HepG2 (cell line): ENCODE measurements around the gene HNRNPF. TPM values are rescaled to one million over a fixed set of nuclear protein-coding genes. Genes with fewer than 3 reads are reported as not detected.

Source experiments
- ATAC-seq: fragments of 200-7000 bp; cut with Tn5 transposase; 3 replicates; pipeline ENCODE4 v1.9.1; 2020; ENCODE audit warnings: mild to moderate bottlenecking, moderate library complexity
- BruUV-seq: library from RNA; stranded (reverse); fragments of 400-500 nt; replicated peaks from 2 replicates; lab custom pipeline; 2021; lab: Mats Ljungman, UMichigan
- CTCF ChIA-PET: fragments of 300-600 bp; formaldehyde crosslinking; extraction: SDS; loops from one replicate; lab custom pipeline; 2021; ENCODE audit warnings: low total read pairs, inconsistent platforms, low intra/inter-chr PET ratio; lab: Yijun Ruan, JAX
- POLR2A ChIA-PET: fragments of 350-600 bp; sonication (Branson Sonifier 250); formaldehyde crosslinking; loops from one replicate; lab custom pipeline; 2020; ENCODE audit warnings: antibody characterized with exemption, inconsistent platforms; lab: Yijun Ruan, JAX
- DNase-seq: peaks from one replicate; pipeline ENCODE4 v3.0.0-alpha.2; 2015; ENCODE audit warnings: low spot score
- FAIRE-seq: peaks from 3 replicates; lab custom pipeline; 2011; peaks lifted over from hg19 to GRCh38; lab: Jason Lieb, UNC
- H2AFZ ChIP-seq: one replicate; pipeline ENCODE4 v1.6.1; 2011; ENCODE audit warnings: low read length, inconsistent platforms
- H3K27ac ChIP-seq: fragments of 300-600 bp; 3 replicates; pipeline ENCODE4 v1.8.0; 2011; ENCODE audit warnings: mixed run types, mild to moderate bottlenecking, mixed read lengths, low read length, inconsistent platforms; ENCODE audit not compliant: insufficient read depth; ENCODE audit errors: extremely low read length
- H3K27me3 ChIP-seq, 2 experiments: fragments of 200-600 bp in 1 of 2; 2 replicates in 1 of 2; 3 replicates in 1 of 2; pipeline versions ENCODE4 v1.6.0 to v1.8.0; 2011; ENCODE audit warnings: low read length in 2 of 2, mild to moderate bottlenecking in 2 of 2, moderate library complexity in 2 of 2, inconsistent platforms in 1 of 2; ENCODE audit not compliant: insufficient read depth in 2 of 2, control insufficient read depth in 1 of 2
- H3K36me3 ChIP-seq, 2 experiments: fragments of 200-600 bp in 1 of 2; replicated peaks in 1 of 2; 2 replicates in 1 of 2; 3 replicates in 1 of 2; pipeline versions ENCODE4 v1.5.1 to v1.8.0; 2011; ENCODE audit warnings: low read length in 2 of 2, inconsistent platforms in 1 of 2; ENCODE audit not compliant: insufficient read depth in 2 of 2, control insufficient read depth in 1 of 2
- H3K4me1 ChIP-seq: 2 replicates; pipeline ENCODE4 v1.5.1; 2012; ENCODE audit warnings: low read length, inconsistent platforms; ENCODE audit not compliant: insufficient read depth
- H3K4me2 ChIP-seq: 2 replicates; pipeline ENCODE4 v1.6.0; 2011; ENCODE audit warnings: low read depth, low read length, inconsistent platforms
- H3K4me3 ChIP-seq, 3 experiments: fragments of 200-600 bp in 1 of 3; sonication (generic), shearing (Covaris generic) in 1 of 3; replicated peaks in 1 of 3; 2 replicates each; pipeline ENCODE4 v1.5.1; 2011 to 2016; ENCODE audit warnings: low read length in 3 of 3, inconsistent platforms in 2 of 3, low read depth in 2 of 3, mild to moderate bottlenecking in 2 of 3, control low read depth in 1 of 3, mixed read lengths in 1 of 3; ENCODE audit not compliant: insufficient read depth in 1 of 3
- H3K79me2 ChIP-seq: one replicate; pipeline ENCODE4 v1.6.1; 2011; ENCODE audit warnings: low read length, inconsistent platforms; ENCODE audit not compliant: insufficient read depth
- H3K9ac ChIP-seq: 2 replicates; pipeline ENCODE4 v1.6.0; 2011; ENCODE audit warnings: mild to moderate bottlenecking, low read depth, low read length, inconsistent platforms; ENCODE audit not compliant: insufficient read depth
- H3K9me3 ChIP-seq: 2 replicates; pipeline ENCODE4 v1.5.1; 2012; ENCODE audit warnings: mild to moderate bottlenecking, low read length
- H4K20me1 ChIP-seq: 2 replicates; pipeline ENCODE4 v1.6.0; 2011; ENCODE audit warnings: inconsistent platforms, mild to moderate bottlenecking, low read length, moderate library complexity; ENCODE audit not compliant: insufficient read depth
- EZH2 ChIP-seq: conservative IDR thresholded peaks from 2 replicates; pipeline ENCODE4 v1.6.1; 2012; ENCODE audit warnings: mild to moderate bottlenecking, low read depth, low read length, moderate library complexity
- KLF6 ChIP-seq: IDR thresholded peaks from 2 replicates; pipeline ENCODE4 v1.8.0; 2016; ENCODE audit warnings: missing biosample characterization, missing genetic modification reagents
- MYC ChIP-seq: sonication (generic); formaldehyde crosslinking; IDR thresholded peaks from 2 replicates; pipeline ENCODE4 v1.9.0; 2021; ENCODE audit warnings: missing genetic modification reagents, borderline replicate concordance
- NFYB ChIP-seq: sonication (generic); formaldehyde crosslinking; IDR thresholded peaks from 2 replicates; pipeline ENCODE4 v1.4.0; 2020; ENCODE audit warnings: missing genetic modification reagents
- SKIL ChIP-seq: sonication (generic); formaldehyde crosslinking; IDR thresholded peaks from 2 replicates; pipeline ENCODE4 v1.8.0; 2022; ENCODE audit warnings: missing genetic modification reagents, mild to moderate bottlenecking, moderate library complexity, borderline replicate concordance
- ZMYM4 ChIP-seq: sonication (generic); formaldehyde crosslinking; IDR thresholded peaks from 2 replicates; pipeline ENCODE4 v1.8.1; 2023; ENCODE audit warnings: mild to moderate bottlenecking, missing genetic modification reagents
- ZNF337 ChIP-seq: sonication (generic); formaldehyde crosslinking; IDR thresholded peaks from 2 replicates; pipeline ENCODE4 v1.5.1; 2020; ENCODE audit warnings: missing genetic modification reagents, low read depth, mild to moderate bottlenecking, borderline replicate concordance
- ZNF790 ChIP-seq: sonication (generic); formaldehyde crosslinking; IDR thresholded peaks from 2 replicates; pipeline ENCODE4 v1.8.0; 2022; ENCODE audit warnings: missing genetic modification reagents, mild to moderate bottlenecking, borderline replicate concordance
- WGBS: methylation state at CpG from one replicate; pipeline ENCODE4 v1.1.6; 2017; ENCODE audit warnings: low lambda C conversion rate; 5-methylcytosine and 5-hydroxymethylcytosine counted together
- in situ Hi-C: cut with HindIII; loops from 2 replicates; pipeline ENCODE4 v1.10.0; 2017; ENCODE audit warnings: low pct_unique_long_range_greater_than_20kb; ENCODE audit not compliant: extremely low pct_ligation_motif_present
- intact Hi-C: fragments of 100-400 bp; cut with micrococcal nuclease; formaldehyde crosslinking; loops from one replicate; pipeline ENCODE4 v1.10.0; 2022; ENCODE audit not compliant: unreplicated experiment
- polyA plus RNA-seq, 8 experiments: library from polyadenylated mRNA; depleted of rRNA in 3 of 8; stranded (reverse) in 7 of 8; unstranded in 1 of 8; fragments of >200 nt; fragmentation: Illumina TruSeq in 4 of 8; extraction: Trizol in 4 of 8; gene quantifications; 2 replicates each; pipeline versions ENCODE4 v1.2.1 to v1.2.3, GENCODE V29; 2011 to 2016; ENCODE audit warnings: low read depth in 4 of 8, missing spikeins in 1 of 8, mixed read lengths in 1 of 8; ENCODE audit not compliant: insufficient read depth in 1 of 8
- total RNA-seq, 5 experiments: library from RNA; depleted of rRNA; stranded (reverse); fragments of >200 nt; fragmentation: Illumina TruSeq; extraction: Trizol; gene quantifications; 2 replicates each; pipeline ENCODE4 v1.2.3, GENCODE V29; 2016; ENCODE audit warnings: low read depth in 1 of 5

HNRNPF gene
- total and polyA plus RNA-seq, 2 of the 13 experiments (the other 11 are each of a cell fraction or from before 2014, with no cell fraction given): 166 to 308 TPM

- Histone ChIP-seq H3K9me3 (no peaks in the 10 kb centered on the region), H3K4me1 (peaks cover 9% of the 10 kb centered on the region)
- CTCF ChIA-PET: no interaction called here
- TF ChIP-seq EZH2 (no peak), ZNF790 (CRISPR knock-in tag) (no peak), ZNF337 (CRISPR knock-in tag) (no peak), NFYB (CRISPR knock-in tag) (no peak), ZMYM4 (no peak), KLF6 (CRISPR knock-in tag) (no peak), SKIL (CRISPR knock-in tag) (no peak), MYC (CRISPR knock-in tag) (no peak)
- TF ChIP-seq, all 625 proteins: peak for 0
- 54% methylated on average over 7 of the region's 8 CpGs for WGBS
- no peak overlapping the region for H3K9ac ChIP-seq
- peaks cover 0 to 26% of the 10 kb centered on the region in 2 experiments; a peak in 4 of 5 replicates for H3K27me3 ChIP-seq
- in situ Hi-C loops: no loop called here
- H3K4me2 ChIP-seq: no peak overlapping the region
- FAIRE-seq: no peak
- H3K4me3 ChIP-seq: no peak overlapping the region
- H2AFZ ChIP-seq: no peak overlapping the region
- no TSS peak for BruUV-seq
- no peaks in the 10 kb centered on the region for H3K36me3 ChIP-seq
- H4K20me1 ChIP-seq: no peaks in the 10 kb centered on the region
- H3K27ac ChIP-seq: no peak overlapping the region
- no peak for DNase-seq
- no peak for ATAC-seq
- intact Hi-C loops: no loop called here
- H3K79me2 ChIP-seq: no peaks in the 10 kb centered on the region
- POLR2A ChIA-PET: no interaction called here
Measured at GRCh38 chr10:43344051-43344450, 64.9 kb downstream of the HNRNPF start.
